CD4-positive, CD25-positive, alpha-beta regulatory T cell (primary cell): ENCODE measurements around the gene KMT2C. TPM values are rescaled to one million over a fixed set of nuclear protein-coding genes. Genes with fewer than 3 reads are reported as not detected.

Experiments used
- ATAC-seq, 2 donors: fragments of 150-1000 bp; cut with Tn5 transposase; one replicate each; pipeline ENCODE4 v1.10.0; 2021; ENCODE audit warnings: low read depth in 2 of 2, moderate number of reproducible peaks in 2 of 2, moderate library complexity in 1 of 2
- DNase-seq, 3 donors: peaks; one replicate each; pipeline versions ENCODE4 v3.0.0 to v3.0.0-alpha.2; 2012 to 2022; ENCODE audit warnings: mixed read lengths in 1 of 3
- H3K27ac ChIP-seq: one replicate; pipeline ENCODE4 v1.7.0; 2013; ENCODE audit warnings: mild to moderate bottlenecking, low read length; ENCODE audit not compliant: insufficient read depth, poor library complexity, severe bottlenecking
- H3K27me3 ChIP-seq: one replicate; pipeline ENCODE4 v1.7.0; 2013; ENCODE audit warnings: low read length; ENCODE audit not compliant: control insufficient read depth, insufficient read depth
- H3K36me3 ChIP-seq: one replicate; pipeline ENCODE4 v1.7.0; 2013; ENCODE audit warnings: mild to moderate bottlenecking, low read length, moderate library complexity; ENCODE audit not compliant: control insufficient read depth, insufficient read depth
- H3K4me1 ChIP-seq: 2 replicates; pipeline ENCODE4 v1.7.0; 2013; ENCODE audit warnings: mild to moderate bottlenecking, low read length; ENCODE audit not compliant: insufficient read depth, control insufficient read depth, poor library complexity, severe bottlenecking
- H3K4me3 ChIP-seq: one replicate; pipeline ENCODE4 v1.7.0; 2013; ENCODE audit warnings: low read depth, mild to moderate bottlenecking, low read length, moderate library complexity
- H3K9me3 ChIP-seq, 2 experiments: 1 replicate in 1 of 2; 2 replicates in 1 of 2; pipeline ENCODE4 v1.7.0; 2013; ENCODE audit warnings: low read length in 2 of 2, mild to moderate bottlenecking in 1 of 2, moderate library complexity in 1 of 2; ENCODE audit not compliant: control insufficient read depth in 2 of 2
- H3K27ac Mint-ChIP-seq, 3 donors: one replicate each; pipeline ENCODE4 v1.8.0; 2020 to 2022; ENCODE audit warnings: mild to moderate bottlenecking in 3 of 3, mixed read lengths in 3 of 3, moderate library complexity in 2 of 3
- H3K27me3 Mint-ChIP-seq: one replicate; pipeline ENCODE4 v1.8.0; 2022; ENCODE audit warnings: mild to moderate bottlenecking, mixed read lengths
- H3K36me3 Mint-ChIP-seq: one replicate; pipeline ENCODE4 v1.8.0; 2020; ENCODE audit warnings: mixed read lengths
- H3K4me1 Mint-ChIP-seq, 4 donors: one replicate each; pipeline ENCODE4 v1.8.0; 2020 to 2022; ENCODE audit warnings: mixed read lengths in 4 of 4, mild to moderate bottlenecking in 1 of 4
- H3K4me3 Mint-ChIP-seq, 4 donors: one replicate each; pipeline ENCODE4 v1.8.0; 2020 to 2022; ENCODE audit warnings: mild to moderate bottlenecking in 4 of 4, mixed read lengths in 4 of 4, moderate library complexity in 3 of 4
- H3K9me3 Mint-ChIP-seq, 7 donors: one replicate each; pipeline ENCODE4 v1.8.0; 2020 to 2022; ENCODE audit warnings: mixed read lengths in 7 of 7, mild to moderate bottlenecking in 3 of 7, moderate library complexity in 2 of 7
- polyA plus RNA-seq, 4 donors: library from polyadenylated mRNA; unstranded; fragments of 300-500 nt; fragmentation: Illumina TruSeq; gene quantifications; one replicate each; pipeline ENCODE4 v1.2.3, GENCODE V29; 2021
- total RNA-seq: library from RNA; stranded (reverse); gene quantifications from one replicate; pipeline ENCODE4 v1.2.3, GENCODE V29; 2022

KMT2C gene
- total RNA-seq, result 160 TPM
- polyA plus RNA-seq, result 10 to 100 TPM in 1 of 4 donors, 1 to 10 TPM in 3; 8.6 to 10.4 (median 9.3) TPM

GRCh38 chr7:152435384-152436110, at the start of gene KMT2C:
Gene KMT2C, minus strand, starts transcription at chr7:152436003. Its CDS starts 217 bp downstream, at chr7:152435786.
- no peaks in the 10 kb centered on the region for H3K9me3 ChIP-seq
- ATAC-seq, result peak; percentile 24 to 26

GRCh38 chr7:152481082-152481481, 45.3 kb upstream of the KMT2C start:
- Histone ChIP-seq H3K27me3 (no peaks in the 10 kb centered on the region), H3K36me3 (no peaks in the 10 kb centered on the region), H3K27ac (no peak overlapping the region), H3K4me1 (no peaks in the 10 kb centered on the region), H3K4me3 (no peak overlapping the region), H3K9me3 (no peaks in the 10 kb centered on the region)
- Mint-ChIP-seq H3K27me3 (peaks cover 14% of the 10 kb centered on the region), H3K4me3 (no peak overlapping the region), H3K36me3 (no peaks in the 10 kb centered on the region), H3K27ac (no peak overlapping the region), H3K9me3 (peaks cover 0 to 1% (median 0%) of the 10 kb centered on the region in 7 donors), H3K4me1 (no peaks in the 10 kb centered on the region)
- ATAC-seq, result no peak
- DNase-seq, result no peak

More at GRCh38 chr7:152435384-152436110, at the start of gene KMT2C:
- Histone ChIP-seq H3K4me1 (peaks cover 17% of the 10 kb centered on the region), H3K27ac (peak within 1 kb of the TSS; percentile 92), H3K4me3 (peak within 1 kb of the TSS; percentile 85), H3K36me3 (no peaks in the 10 kb centered on the region), H3K27me3 (no peaks in the 10 kb centered on the region)
- H3K27ac Mint-ChIP-seq, result peak within 1 kb of the TSS; percentile 93 to 96 (median 96)
- H3K27me3 Mint-ChIP-seq, result peaks cover 24% of the 10 kb centered on the region
- peak within 1 kb of the TSS; percentile 94 to 98 (median 96) for H3K4me3 Mint-ChIP-seq
- no peaks in the 10 kb centered on the region for H3K9me3 Mint-ChIP-seq
- H3K36me3 Mint-ChIP-seq, result no peaks in the 10 kb centered on the region
- H3K4me1 Mint-ChIP-seq, result peaks cover 11 to 36% (median 19%) of the 10 kb centered on the region in 4 donors
- DNase-seq, result peak; percentile 50 to 62 (median 60)

GRCh38 chr7:152480664-152481063, 44.9 kb upstream of the KMT2C start:
- no peak for DNase-seq
- Mint-ChIP-seq H3K4me1 (no peaks in the 10 kb centered on the region), H3K4me3 (no peak overlapping the region), H3K9me3 (peaks cover 0 to 1% (median 0%) of the 10 kb centered on the region in 7 donors), H3K27ac (no peak overlapping the region), H3K27me3 (peaks cover 10% of the 10 kb centered on the region), H3K36me3 (no peaks in the 10 kb centered on the region)
- Histone ChIP-seq H3K27me3 (no peaks in the 10 kb centered on the region), H3K27ac (no peak overlapping the region), H3K36me3 (no peaks in the 10 kb centered on the region), H3K9me3 (no peaks in the 10 kb centered on the region), H3K4me3 (no peak overlapping the region), H3K4me1 (no peaks in the 10 kb centered on the region)
- ATAC-seq, result no peak

GRCh38 chr7:152479595-152479994, 43.8 kb upstream of the KMT2C start:
- Histone ChIP-seq H3K36me3 (no peaks in the 10 kb centered on the region), H3K9me3 (no peaks in the 10 kb centered on the region), H3K27me3 (no peaks in the 10 kb centered on the region), H3K4me1 (no peaks in the 10 kb centered on the region), H3K4me3 (no peak overlapping the region), H3K27ac (no peak overlapping the region)
- peaks cover 4% of the 10 kb centered on the region for H3K27me3 Mint-ChIP-seq
- peaks cover 0 to 2% (median 0%) of the 10 kb centered on the region in 4 donors for H3K4me1 Mint-ChIP-seq
- no peak for ATAC-seq
- H3K9me3 Mint-ChIP-seq, result peaks cover 0 to 3% (median 0%) of the 10 kb centered on the region in 7 donors
- DNase-seq, result no peak
- no peak overlapping the region for H3K4me3 Mint-ChIP-seq
- H3K27ac Mint-ChIP-seq, result no peak overlapping the region
- no peaks in the 10 kb centered on the region for H3K36me3 Mint-ChIP-seq

GRCh38 chr7:152478140-152478539, 42.3 kb upstream of the KMT2C start:
- Mint-ChIP-seq H3K36me3 (no peaks in the 10 kb centered on the region), H3K4me1 (peaks cover 0 to 2% (median 0%) of the 10 kb centered on the region in 4 donors), H3K27ac (no peak overlapping the region), H3K4me3 (no peak overlapping the region), H3K9me3 (peaks cover 0 to 3% (median 0%) of the 10 kb centered on the region in 7 donors), H3K27me3 (peaks cover 4% of the 10 kb centered on the region)
- ATAC-seq, result no peak
- Histone ChIP-seq H3K4me1 (no peaks in the 10 kb centered on the region), H3K4me3 (no peak overlapping the region), H3K27ac (no peak overlapping the region), H3K36me3 (no peaks in the 10 kb centered on the region), H3K27me3 (no peaks in the 10 kb centered on the region), H3K9me3 (no peaks in the 10 kb centered on the region)
- DNase-seq, result no peak

GRCh38 chr7:152477079-152477478, 41.3 kb upstream of the KMT2C start:
- no peaks in the 10 kb centered on the region for H3K27me3 ChIP-seq
- Mint-ChIP-seq H3K36me3 (peaks cover 3% of the 10 kb centered on the region), H3K4me3 (no peak overlapping the region), H3K27me3 (peaks cover 4% of the 10 kb centered on the region), H3K27ac (no peak overlapping the region), H3K4me1 (peaks cover 0 to 2% (median 0%) of the 10 kb centered on the region in 4 donors), H3K9me3 (peaks cover 0 to 3% (median 0%) of the 10 kb centered on the region in 7 donors)
- H3K9me3 ChIP-seq, result no peaks in the 10 kb centered on the region
- no peaks in the 10 kb centered on the region for H3K4me1 ChIP-seq
- H3K4me3 ChIP-seq, result no peak overlapping the region
- DNase-seq (no peak), ATAC-seq (no peak)
- H3K27ac ChIP-seq, result no peak overlapping the region
- no peaks in the 10 kb centered on the region for H3K36me3 ChIP-seq

- H3K27ac Mint-ChIP-seq, result no peak overlapping the region
Measured at GRCh38 chr7:152476551-152476950, 40.7 kb upstream of the KMT2C start.

More at GRCh38 chr7:152476551-152476950, 40.7 kb upstream of the KMT2C start:
- no peak overlapping the region for H3K27ac ChIP-seq
- DNase-seq, result no peak
- Mint-ChIP-seq H3K27me3 (peaks cover 4% of the 10 kb centered on the region), H3K4me1 (peaks cover 0 to 2% (median 0%) of the 10 kb centered on the region in 4 donors), H3K36me3 (peaks cover 4% of the 10 kb centered on the region), H3K9me3 (peaks cover 0 to 5% (median 0%) of the 10 kb centered on the region in 7 donors), H3K4me3 (no peak overlapping the region)
- no peak overlapping the region for H3K4me3 ChIP-seq
- H3K9me3 ChIP-seq, result no peaks in the 10 kb centered on the region
- no peaks in the 10 kb centered on the region for H3K36me3 ChIP-seq
- ATAC-seq, result no peak
- H3K27me3 ChIP-seq, result no peaks in the 10 kb centered on the region
- no peaks in the 10 kb centered on the region for H3K4me1 ChIP-seq
